GM04504 (cell line): ENCODE measurements around the gene ENDOD1.
A peak's percentile ranks its signal among the peaks of the same experiment; 100 is the strongest.
"Not testable (repeated sequence)": the region's sequence is repeated elsewhere in the genome, so short reads cannot be mapped to it uniquely, and the experiment has no call there.

ENCODE experiments used
- DNase-seq: peaks from one replicate; pipeline ENCODE4 v3.0.0-alpha.2; 2012; ENCODE audit warnings: low read depth

The ENDOD1 gene, protein sequence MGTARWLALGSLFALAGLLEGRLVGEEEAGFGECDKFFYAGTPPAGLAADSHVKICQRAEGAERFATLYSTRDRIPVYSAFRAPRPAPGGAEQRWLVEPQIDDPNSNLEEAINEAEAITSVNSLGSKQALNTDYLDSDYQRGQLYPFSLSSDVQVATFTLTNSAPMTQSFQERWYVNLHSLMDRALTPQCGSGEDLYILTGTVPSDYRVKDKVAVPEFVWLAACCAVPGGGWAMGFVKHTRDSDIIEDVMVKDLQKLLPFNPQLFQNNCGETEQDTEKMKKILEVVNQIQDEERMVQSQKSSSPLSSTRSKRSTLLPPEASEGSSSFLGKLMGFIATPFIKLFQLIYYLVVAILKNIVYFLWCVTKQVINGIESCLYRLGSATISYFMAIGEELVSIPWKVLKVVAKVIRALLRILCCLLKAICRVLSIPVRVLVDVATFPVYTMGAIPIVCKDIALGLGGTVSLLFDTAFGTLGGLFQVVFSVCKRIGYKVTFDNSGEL

DNA sequence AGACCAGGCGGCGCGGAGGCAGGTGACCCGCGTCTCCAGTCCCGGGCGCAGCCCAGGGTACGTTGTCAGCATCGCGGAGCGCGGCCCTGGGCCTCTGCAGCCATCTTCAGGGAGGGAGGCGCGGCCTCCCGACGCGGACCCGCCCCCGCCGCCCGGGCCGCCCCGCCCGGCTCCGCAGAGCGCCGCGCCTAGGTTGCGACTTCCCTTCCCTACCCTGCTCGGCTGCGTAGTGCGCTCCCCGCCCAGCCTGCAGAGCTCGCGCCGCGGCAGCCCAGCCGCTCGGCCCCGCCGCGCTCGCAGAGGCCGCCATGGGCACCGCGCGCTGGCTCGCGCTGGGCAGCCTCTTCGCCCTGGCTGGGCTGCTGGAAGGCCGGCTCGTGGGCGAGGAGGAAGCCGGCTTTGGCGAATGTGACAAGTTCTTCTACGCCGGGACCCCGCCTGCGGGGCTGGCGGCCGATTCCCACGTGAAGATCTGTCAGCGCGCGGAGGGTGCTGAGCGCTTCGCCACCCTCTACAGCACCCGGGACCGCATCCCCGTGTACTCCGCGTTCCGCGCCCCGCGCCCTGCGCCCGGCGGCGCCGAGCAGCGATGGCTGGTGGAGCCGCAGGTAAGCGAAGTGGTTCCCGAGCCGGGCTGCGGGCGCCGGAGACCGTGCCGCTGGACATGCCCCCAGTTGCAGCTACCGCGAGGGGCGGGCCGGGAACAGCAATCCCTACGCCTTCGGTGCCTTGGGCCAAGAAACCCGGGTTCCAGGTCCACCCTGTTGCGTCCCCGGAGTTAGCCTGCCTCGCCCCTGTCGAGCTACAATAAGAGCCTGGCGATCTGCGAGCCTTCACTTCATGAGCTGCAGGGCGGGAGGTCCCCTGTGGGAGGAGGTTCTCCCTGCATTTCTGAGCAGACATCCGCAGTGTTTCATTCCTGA, at the start of gene ENDOD1:
Gene ENDOD1 (plus strand): TSS at position 227 of the 923 bp plus-strand sequence. CDS start 82 bp downstream, at position 309.
- DNase-seq = peak; percentile 63

DNA sequence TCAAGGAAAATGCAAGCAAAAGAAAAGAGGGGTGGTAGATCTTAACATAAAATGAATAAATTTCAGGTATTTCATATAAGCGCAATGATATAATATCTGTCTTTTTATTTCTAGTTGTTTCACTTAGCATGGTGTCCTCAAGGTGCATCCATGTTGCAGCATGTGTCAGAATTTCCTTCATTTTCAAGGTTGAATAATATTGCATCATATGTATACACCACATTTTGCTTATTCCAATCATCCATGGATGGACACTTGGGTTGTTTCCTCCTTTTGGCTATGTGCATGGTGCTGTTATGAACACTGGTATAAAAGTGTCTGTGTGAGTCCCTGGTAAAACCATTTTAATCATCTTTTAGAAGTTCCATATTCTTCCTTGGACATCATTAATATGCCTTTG, 47.4 kb upstream of the ENDOD1 start:
- no peak for DNase-seq

DNA sequence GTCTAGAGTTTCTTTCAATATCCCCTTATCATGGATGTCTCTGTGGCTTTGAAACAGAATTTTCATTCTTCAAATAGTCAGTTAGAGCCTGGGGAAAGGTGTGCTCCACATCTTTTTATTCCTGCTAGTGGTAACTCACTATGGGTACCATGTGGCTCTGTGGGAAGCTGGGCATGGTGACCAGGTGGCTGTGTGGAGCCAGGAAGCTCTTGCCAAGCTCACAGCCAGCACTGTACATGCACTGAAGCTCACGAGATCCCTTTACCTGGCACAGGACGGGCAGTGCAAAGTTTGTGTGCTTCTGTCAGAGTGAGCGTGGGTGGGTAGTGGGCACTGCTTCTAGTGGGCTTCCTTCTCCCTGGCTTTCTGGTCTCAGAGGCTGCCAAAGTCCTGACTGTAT, 46.7 kb upstream of the ENDOD1 start:
- DNase-seq = no peak

DNA sequence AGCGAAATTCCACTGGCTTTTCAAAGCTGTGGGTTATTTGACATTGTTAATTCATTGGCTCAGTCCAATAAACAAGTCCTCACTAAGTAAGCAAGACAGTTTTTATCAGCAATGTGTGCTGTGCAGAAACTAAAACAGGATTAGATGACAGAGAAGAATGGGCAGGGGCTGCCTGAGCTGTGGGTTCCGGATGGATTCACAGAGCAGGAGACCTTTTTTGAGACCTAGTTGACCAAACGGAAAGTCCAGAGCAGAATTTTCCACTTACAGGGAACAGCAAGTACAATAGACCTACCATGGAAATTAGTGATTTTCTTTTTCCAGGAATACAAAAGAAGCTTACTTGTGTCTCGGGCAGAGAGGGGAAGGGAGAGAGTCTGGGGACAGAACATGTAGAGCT, 45.6 kb upstream of the ENDOD1 start:
- DNase-seq = no peak

DNA sequence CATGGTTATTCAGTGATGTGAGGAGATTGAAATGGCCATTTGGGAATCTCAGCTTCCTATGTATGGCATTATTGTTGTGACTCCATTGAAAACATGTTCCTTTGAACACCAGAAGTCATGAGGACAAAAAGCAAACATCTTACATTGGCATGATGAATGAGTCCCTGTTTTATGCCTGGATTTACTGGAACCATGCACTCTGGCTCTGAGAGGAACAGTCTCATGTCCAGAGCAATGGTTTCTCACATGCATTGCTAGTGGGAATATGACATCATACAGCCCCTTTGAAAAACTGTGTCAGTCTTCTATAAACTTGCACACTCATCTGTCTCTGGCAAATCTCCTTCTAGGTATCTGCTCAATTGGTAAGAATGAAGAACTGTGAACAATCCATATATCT, 43.8 kb upstream of the ENDOD1 start:
- no peak for DNase-seq

DNA sequence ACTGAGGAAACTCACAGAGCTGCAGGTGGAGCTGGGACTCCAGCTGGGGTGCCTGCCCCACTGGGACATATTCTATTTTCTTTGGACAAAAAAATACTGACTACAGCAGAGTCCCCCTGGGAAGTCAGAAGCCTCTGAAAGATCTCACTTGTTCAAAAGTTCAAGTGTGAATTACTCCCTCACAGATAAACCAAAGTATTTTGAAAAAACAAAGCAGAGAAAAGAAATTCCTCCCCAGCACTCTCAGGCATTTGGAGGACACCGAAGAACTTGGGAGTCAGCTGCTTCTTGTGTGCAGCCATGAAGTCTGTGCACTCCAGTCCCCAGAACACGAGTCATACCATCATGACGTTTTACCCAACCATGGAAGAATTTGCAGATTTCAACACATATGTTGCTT, 40.5 kb upstream of the ENDOD1 start, which contains the start of gene KDM4F:
Gene KDM4F (plus strand): TSS at position 301 of the 400 bp plus-strand sequence.
- not testable (repeated sequence) for DNase-seq

DNA sequence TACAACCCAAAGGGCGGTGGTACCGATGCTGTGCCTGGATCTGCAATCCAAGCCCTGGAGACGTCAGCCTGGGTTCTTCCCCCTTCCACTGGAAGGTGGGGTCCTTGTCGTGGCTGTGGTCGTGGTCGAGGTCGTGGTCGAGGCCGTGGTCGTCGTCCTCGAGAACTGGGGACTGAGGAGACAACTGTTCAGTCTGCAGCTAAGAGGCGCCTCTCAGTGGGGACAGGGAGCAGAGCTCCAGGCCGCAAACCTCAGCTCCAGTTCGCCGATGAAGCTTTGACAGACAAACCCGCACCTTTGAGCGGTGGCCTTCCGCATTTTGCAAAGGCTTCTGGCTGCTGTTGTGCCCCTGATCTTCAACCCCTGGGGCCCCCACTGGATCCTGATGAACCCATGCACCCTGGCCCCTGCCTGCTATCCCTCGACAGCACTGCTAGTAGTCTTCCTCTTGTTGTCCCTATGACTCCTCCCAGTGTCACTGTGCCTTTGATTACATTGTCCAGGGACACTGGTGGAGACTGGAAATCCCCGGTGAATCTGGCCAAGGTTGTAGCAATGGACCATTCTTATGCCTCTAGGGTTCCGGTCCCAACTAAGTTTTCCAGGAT, 38.9 kb upstream of the ENDOD1 start:
- DNase-seq = no peak

DNA sequence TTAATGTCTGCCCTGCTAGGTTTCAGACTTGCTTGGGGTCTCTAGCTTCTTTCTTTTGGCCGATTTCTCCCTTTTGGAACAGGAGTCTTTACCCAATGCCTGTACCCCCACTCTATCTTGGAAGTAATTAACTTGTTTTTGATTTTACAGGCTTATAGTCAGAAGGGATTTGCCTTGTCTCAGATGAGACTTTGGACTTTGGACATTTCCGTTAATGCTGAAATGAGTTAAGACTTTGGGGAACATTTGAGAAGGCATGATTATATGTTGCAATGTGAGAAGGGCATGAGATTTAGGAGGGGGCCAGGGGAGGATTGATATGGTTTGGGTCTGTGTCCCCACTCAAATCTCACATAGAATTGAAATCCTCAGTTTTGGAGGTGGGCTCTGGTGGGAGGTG, 35.3 kb upstream of the ENDOD1 start:
- no peak for DNase-seq

DNA sequence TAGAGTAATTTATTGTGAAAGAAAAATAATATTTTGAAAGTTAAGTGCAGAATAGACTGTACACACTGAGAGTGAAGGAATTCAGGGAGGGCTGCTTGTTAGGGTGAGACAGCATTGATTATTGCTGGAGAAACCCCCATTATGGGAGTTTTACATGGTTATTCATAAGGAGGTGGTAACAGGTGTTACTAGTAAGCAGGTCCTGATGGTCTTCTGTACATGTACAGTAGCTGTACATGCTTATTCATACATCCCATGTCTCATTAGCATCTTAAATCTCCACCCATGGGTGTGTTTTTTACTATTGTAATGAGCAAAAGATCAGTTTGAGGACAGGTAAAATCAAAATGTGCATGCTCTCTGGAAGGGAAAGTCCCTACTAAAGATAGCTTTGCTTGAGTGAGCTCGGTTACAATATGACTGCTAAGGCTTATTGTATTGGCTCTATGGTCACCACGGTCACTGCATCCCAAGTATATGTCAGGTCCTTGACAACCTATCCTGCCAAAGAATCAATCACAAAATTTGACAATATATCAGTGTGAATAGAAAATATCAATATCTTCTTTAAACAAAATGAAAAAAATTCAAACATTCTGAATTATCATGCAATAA, 34.3 kb upstream of the ENDOD1 start:
- DNase-seq = no peak

DNA sequence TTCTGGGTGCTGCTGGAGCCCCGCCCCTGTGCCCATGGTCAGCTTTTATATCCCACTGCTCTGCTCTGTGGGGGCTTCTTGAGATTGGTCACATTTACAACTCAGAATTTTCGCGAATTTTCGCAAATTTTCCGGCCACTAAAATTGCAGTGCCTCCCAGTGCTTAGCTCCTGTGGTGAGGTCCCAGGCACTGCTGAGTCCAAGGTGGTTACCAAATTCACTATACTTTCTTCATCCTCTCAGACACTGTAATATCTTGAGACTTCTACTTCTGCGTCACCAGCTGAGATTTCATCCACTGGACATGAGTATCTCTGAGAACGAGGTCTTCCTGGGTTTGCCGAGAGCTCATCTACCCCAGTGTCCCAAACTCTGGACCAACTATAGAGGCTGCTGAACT, 31.7 kb upstream of the ENDOD1 start:
- DNase-seq = no peak

DNA sequence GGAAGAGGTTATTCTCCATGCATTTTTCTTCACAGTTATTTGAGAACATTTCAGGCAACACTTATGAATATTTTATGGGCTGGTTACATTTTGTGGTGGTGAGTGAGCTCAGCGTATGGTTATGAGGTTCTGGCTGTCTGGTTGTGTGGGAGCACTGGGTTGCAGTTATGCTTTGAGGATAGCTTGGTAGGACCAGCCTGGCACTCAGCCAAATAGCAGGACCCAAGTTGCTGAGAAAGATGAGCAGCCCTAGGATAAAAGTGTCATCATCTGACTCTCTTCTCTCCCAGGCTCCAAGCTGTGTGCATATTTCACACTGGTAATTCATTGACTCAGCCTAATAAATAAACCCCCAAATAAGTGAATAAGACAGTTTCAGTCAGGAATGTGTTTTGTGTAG, 31.0 kb upstream of the ENDOD1 start:
- DNase-seq = no peak

DNA sequence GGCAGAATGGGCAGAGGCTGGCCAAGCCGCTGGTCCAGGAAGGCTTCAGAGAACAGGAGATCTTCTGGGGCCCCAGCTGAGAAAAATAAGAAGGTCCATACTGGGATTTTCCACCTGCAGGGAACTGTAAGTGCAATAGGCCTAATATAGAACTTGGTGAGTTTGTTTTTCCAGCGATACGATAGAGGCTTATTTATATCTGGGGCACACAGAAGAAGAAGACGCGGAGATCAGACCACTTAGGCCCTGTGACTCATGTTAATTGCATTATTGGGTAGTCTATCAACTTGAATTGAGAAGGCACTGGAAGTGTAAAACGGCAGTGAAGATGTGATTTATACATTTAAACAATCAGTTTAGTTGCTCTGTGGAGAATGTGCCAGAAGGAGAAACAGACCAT, 30.6 kb upstream of the ENDOD1 start:
- DNase-seq = no peak

DNA sequence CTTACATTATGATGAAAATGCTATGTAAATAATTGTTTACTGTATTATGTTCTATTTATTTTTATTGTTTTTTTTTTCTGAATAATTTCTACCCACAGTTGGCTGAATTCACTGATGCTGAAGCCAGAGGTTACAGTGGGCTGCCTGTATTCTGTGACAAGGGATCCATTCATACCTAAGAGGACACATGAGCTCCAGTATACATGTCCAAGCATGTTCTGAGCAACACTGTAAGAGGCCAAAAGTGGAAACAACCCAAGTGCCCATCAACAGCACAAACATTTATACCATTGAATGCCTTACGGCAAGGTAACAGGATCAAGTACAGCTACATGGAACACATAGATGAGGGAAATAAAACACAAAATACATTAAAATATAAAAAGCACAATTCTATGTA, 24.3 kb upstream of the ENDOD1 start:
- no peak for DNase-seq

DNA sequence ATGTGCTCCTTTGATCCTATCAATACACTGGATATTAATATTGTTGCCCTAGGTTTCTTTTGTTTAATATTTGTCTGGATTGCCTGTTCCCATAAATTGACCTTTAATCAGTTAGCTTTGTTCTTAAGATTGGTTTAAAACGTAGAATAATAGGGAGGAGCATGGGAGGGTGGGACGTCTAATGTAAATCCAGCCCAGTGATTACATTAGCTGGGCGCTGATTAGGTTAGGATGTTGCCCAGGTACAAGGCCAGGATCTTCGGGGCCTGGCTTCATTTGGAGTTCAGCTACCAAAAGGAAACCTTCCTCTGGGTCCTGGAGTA, 23.0 kb upstream of the ENDOD1 start, which contains the start of gene SRSF8:
Gene SRSF8 (plus strand): TSS at position 204 of the 323 bp plus-strand sequence. CDS start 308 bp downstream, outside the sequence.
- DNase-seq = no peak

DNA sequence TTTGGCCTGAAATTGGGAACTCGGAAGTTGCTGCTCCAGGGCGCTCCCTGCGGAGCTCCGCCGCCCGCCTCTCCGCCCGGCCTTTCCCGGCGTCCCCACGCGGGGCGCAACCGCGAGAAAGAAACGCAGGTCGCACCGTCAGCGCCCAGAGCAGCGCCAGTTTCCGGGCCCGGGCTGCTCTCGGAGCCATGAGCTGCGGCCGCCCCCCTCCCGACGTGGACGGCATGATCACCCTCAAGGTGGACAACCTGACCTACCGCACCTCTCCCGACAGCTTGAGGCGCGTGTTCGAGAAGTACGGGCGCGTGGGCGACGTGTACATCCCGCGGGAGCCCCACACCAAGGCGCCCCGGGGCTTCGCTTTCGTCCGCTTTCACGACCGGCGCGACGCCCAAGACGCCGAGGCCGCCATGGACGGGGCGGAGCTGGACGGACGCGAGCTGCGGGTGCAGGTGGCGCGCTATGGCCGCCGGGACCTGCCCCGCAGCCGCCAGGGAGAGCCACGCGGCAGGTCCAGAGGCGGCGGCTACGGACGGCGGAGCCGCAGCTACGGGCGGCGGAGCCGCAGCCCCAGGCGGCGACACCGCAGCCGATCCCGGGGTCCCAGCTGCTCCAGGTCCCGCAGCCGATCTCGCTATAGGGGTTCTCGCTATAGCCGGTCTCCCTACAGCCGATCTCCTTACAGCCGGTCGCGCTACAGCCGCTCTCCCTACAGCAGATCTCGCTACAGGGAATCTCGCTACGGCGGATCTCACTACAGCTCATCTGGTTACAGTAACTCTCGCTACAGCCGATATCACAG, 22.4 kb upstream of the ENDOD1 start:
- peak; percentile 59 for DNase-seq

DNA sequence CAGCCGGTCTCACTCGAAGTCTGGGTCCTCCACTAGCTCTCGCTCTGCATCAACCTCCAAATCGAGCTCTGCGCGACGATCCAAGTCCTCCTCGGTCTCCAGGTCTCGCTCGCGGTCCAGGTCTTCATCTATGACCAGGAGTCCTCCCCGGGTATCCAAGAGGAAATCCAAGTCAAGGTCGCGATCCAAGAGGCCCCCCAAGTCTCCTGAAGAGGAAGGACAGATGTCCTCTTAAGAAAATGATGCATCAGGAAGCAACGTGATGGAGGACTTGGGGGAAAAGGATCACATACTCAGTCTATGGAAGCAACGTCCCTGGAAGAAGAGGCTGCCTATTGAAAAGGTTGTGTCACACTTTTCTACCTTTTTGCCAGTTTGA, 21.8 kb upstream of the ENDOD1 start:
- DNase-seq = no peak

DNA sequence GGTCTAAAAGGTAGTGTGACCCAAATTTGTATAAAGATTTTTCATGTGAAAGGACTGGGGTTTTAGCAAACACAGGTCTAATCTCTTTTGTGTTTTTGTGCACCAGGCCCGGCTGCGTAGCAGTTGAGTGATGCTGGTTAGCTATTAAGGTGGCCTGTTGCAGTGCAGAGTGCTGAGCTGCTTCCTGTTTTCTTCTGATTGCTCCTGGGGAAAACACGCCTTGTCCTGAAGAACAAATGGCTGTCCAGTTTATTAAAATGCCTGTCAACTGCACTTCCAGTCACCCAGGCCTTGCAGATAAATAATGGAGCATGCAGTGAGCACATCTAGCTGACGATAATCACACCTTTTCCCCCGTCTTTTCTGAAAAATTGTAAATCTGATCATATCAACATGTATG, 21.1 kb upstream of the ENDOD1 start:
- peak; percentile 87 for DNase-seq

DNA sequence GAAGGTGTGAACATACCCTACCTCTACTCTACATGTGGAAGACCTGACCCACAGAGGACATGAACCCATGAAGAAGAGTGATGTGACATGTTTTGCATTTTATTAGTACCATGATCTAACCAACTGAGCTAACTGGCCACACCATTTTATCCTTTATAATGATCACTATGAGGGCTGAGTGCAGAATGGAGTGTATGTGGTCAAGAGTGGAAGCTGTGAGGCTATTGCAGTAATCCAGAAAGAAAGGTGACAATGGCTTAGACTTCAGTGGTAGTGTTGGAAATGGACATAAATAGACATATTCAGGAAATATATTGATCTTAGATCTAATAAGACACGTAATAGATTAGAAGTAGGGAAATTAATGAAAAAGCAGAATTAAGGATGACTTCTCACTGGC, 19.2 kb upstream of the ENDOD1 start:
- DNase-seq = no peak

DNA sequence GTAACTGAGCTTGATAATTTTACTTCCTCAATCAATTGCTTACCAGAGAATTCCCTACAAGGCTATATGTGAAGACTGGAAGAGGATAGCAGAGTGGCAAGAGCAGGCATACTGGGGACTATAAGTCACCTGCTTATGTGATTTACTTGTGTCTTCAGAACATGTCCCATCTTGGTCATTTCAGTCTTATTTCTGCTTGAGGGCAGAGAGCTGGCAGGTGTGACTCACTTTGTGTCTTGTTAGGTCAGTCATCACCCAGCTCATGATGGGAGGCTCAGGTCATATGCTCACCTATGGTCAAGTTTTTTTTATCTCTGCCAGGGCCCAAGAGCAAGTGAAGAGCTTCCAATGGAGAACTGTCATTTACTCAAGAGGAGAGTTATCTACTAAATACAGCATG, 16.7 kb upstream of the ENDOD1 start:
- no peak for DNase-seq

DNA sequence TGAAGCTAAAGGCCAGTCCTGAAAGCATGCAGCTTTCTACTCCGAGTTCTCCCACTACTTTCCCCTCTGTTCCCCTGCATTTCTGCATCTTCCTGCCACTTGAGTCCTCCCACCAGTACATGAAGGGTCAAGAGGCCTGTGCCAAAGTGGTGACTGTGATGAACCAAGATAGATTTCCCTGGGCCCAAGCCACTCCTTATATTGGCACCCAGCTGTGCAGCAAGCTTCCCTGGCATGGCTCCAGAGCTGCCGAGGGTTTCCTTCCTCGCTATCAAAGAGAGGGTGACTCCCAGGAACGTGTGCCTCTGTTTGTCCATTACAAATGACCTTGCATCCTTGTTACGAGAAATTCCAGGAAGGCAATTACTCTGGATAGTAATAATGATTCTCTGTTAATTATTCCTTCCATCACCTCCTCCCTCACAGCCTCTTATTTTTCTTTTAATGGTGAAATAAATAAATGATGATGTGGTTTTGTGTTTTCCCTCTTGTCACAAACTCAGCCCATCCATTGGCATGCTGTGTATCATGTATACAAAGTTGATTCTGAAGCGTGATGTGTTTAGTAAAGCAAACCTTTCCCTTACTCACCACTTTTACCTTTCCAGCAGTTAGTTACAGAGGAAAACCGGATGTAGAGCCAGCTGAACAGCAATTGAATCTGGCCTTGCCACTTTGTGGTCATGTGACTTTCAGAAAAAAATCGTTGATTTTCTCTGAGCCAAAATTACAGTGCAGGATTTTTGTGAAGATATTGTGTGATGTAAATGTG, 14.7 kb upstream of the ENDOD1 start:
- DNase-seq = no peak
